Glomerular visceral epithelial cell (primary cell): ENCODE results near the gene RNF168.
"Not testable (repeated sequence)": the region's sequence is repeated elsewhere in the genome, so short reads cannot be mapped to it uniquely, and the experiment has no call there.

Experiments used
- DNase-seq: peaks from one replicate; pipeline ENCODE4 v3.0.0-alpha.2; 2016; ENCODE audit errors: extremely low spot score

The RNF168 gene

GRCh38 chr3:196470182-196470581 lies 33.4 kb downstream of the RNF168 start:
- DNase-seq: not testable (repeated sequence)

- DNase-seq: no peak
Observed at GRCh38 chr3:196463804-196464203, 39.8 kb downstream of the RNF168 start.

GRCh38 chr3:196463478-196463756 lies 40.2 kb downstream of the RNF168 start:
- DNase-seq: no peak

- DNase-seq: not testable (repeated sequence)
Observed at GRCh38 chr3:196462680-196463477, 40.7 kb downstream of the RNF168 start.

- no peak for DNase-seq
Observed at GRCh38 chr3:196458063-196458462, 45.5 kb downstream of the RNF168 start.

- not testable (repeated sequence) for DNase-seq
Observed at GRCh38 chr3:196457470-196457869, 46.1 kb downstream of the RNF168 start.

GRCh38 chr3:196454935-196455334 lies 48.6 kb downstream of the RNF168 start:
- DNase-seq: peak; percentile 32

- DNase-seq: peak; percentile 12
Observed at GRCh38 chr3:196445391-196445790, 58.2 kb downstream of the RNF168 start.

GRCh38 chr3:196444500-196444894 lies 59.1 kb downstream of the RNF168 start:
- no peak for DNase-seq

- no peak for DNase-seq
Observed at GRCh38 chr3:196440696-196441095, 62.9 kb downstream of the RNF168 start.

GRCh38 chr3:196440041-196440537 lies 63.5 kb downstream of the RNF168 start:
- DNase-seq: no peak

GRCh38 chr3:196432137-196432879 lies 71.3 kb downstream of the RNF168 start, which contains the start of gene UBXN7:
TSS of gene UBXN7 (minus strand) at chr3:196432427. CDS start at chr3:196432399, 28 bp downstream.
- peak; percentile 95 for DNase-seq

- DNase-seq: peak; percentile 48
Observed at GRCh38 chr3:196431181-196432136, 72.1 kb downstream of the RNF168 start.

GRCh38 chr3:196428041-196428440 lies 75.5 kb downstream of the RNF168 start:
- no peak for DNase-seq

GRCh38 chr3:196424421-196424820 lies 79.1 kb downstream of the RNF168 start:
- not testable (repeated sequence) for DNase-seq

GRCh38 chr3:196423044-196423781 lies 80.4 kb downstream of the RNF168 start:
- peak; percentile 54 for DNase-seq

- not testable (repeated sequence) for DNase-seq
Observed at GRCh38 chr3:196421668-196422067, 81.9 kb downstream of the RNF168 start.

GRCh38 chr3:196419386-196419785 lies 84.2 kb downstream of the RNF168 start:
- DNase-seq: no peak
